HCT116 (cell line): Measurements from ENCODE around the gene UPF3B. TPM values are rescaled to one million over a fixed set of nuclear protein-coding genes. Genes with fewer than 3 reads are reported as not detected.

ENCODE experiments used
- ATAC-seq: fragments of 200-7000 bp; cut with Tn5 transposase; 2 replicates; pipeline ENCODE4 v1.9.1; 2020; ENCODE audit warnings: mild to moderate bottlenecking, moderate library complexity
- BruUV-seq: library from RNA; stranded (reverse); fragments of 400-500 nt; replicated peaks from 2 replicates; lab custom pipeline; 2021; lab: Mats Ljungman, UMichigan
- CTCF ChIA-PET: fragments of 300-600 bp; sonication (Branson Sonifier 250); formaldehyde crosslinking; loops from one replicate; lab custom pipeline; 2021; ENCODE audit warnings: antibody characterized with exemption; lab: Charles Lee
- POLR2A ChIA-PET: fragments of 300-600, 350-600 bp; sonication (Branson Sonifier 250); formaldehyde crosslinking; loops from one replicate; lab custom pipeline; 2021; ENCODE audit warnings: antibody characterized with exemption; lab: Charles Lee
- RAD21 ChIA-PET, 2 experiments: fragments of 300-600 bp; sonication (Branson Sonifier 250); formaldehyde crosslinking; loops; one replicate each; lab custom pipeline; 2023; ENCODE audit warnings: low total read pairs in 2 of 2; ENCODE audit not compliant: uncharacterized antibody in 2 of 2, unreplicated experiment in 2 of 2, low non-redundant PET in 1 of 2; lab: Charles Lee
- DNase-seq: peaks from one replicate; pipeline ENCODE4 v3.0.0-alpha.2; 2010; ENCODE audit warnings: low read depth, low spot score
- H2AFZ ChIP-seq: fragments of 200-600 bp; shearing (Covaris generic), sonication (generic); 2 replicates; pipeline ENCODE4 v1.6.1; 2017; ENCODE audit warnings: low read depth, mixed run types, mixed read lengths, antibody characterized with exemption, low read length; ENCODE audit not compliant: poor library complexity, severe bottlenecking
- H3K27ac ChIP-seq: 2 replicates; pipeline ENCODE4 v1.5.1; 2012; ENCODE audit warnings: low read depth, low read length
- H3K27me3 ChIP-seq: fragments of 200-600 bp; sonication (generic); 2 replicates; pipeline ENCODE4 v1.6.1; 2016; ENCODE audit warnings: mixed run types, low read length, mixed read lengths; ENCODE audit not compliant: insufficient read depth
- H3K36me3 ChIP-seq, 2 experiments: fragments of 200-500 bp in 1 of 2; fragments of 200-600 bp in 1 of 2; sonication (Bioruptor generic) in 1 of 2; sonication (generic) in 1 of 2; 2 replicates each; pipeline versions ENCODE4 v1.5.1 to v1.6.1; 2014 to 2016; ENCODE audit warnings: low read length in 2 of 2, inconsistent platforms in 1 of 2, mixed read lengths in 1 of 2, mixed run types in 1 of 2; ENCODE audit not compliant: insufficient read depth in 2 of 2, control insufficient read depth in 1 of 2
- H3K4me1 ChIP-seq, 2 experiments: fragments of 200-600 bp in 1 of 2; sonication (generic) in 1 of 2; 2 replicates each; pipeline versions ENCODE4 v1.5.1 to v1.6.1; 2012 to 2017; ENCODE audit warnings: low read length in 2 of 2, inconsistent platforms in 1 of 2, mild to moderate bottlenecking in 1 of 2, mixed read lengths in 1 of 2, mixed run types in 1 of 2, moderate library complexity in 1 of 2; ENCODE audit not compliant: insufficient read depth in 2 of 2, control insufficient read depth in 1 of 2
- H3K4me2 ChIP-seq: fragments of 200-600 bp; sonication (generic); 2 replicates; pipeline ENCODE4 v1.6.1; 2017; ENCODE audit warnings: mixed run types, low read length, mixed read lengths
- H3K4me3 ChIP-seq, 2 experiments: fragments of 200-600 bp in 1 of 2; sonication (generic) in 1 of 2; replicated peaks in 1 of 2; 2 replicates each; pipeline ENCODE4 v1.5.1; 2011 to 2016; ENCODE audit warnings: low read length in 2 of 2, control low read depth in 1 of 2, low read depth in 1 of 2, mild to moderate bottlenecking in 1 of 2, mixed read lengths in 1 of 2, mixed run types in 1 of 2
- H3K79me2 ChIP-seq: fragments of 200-600 bp; sonication (generic); 2 replicates; pipeline ENCODE4 v1.6.1; 2017; ENCODE audit warnings: mild to moderate bottlenecking, mixed run types, low read length, moderate library complexity, mixed read lengths; ENCODE audit not compliant: insufficient read depth
- H3K9ac ChIP-seq: fragments of 200-600 bp; sonication (generic); 2 replicates; pipeline ENCODE4 v1.6.1; 2016; ENCODE audit warnings: low read length, mixed read lengths
- H3K9me2 ChIP-seq: fragments of 200-600 bp; sonication (generic), shearing (Covaris generic); 2 replicates; pipeline ENCODE4 v1.6.1; 2017; ENCODE audit warnings: mixed run types, mild to moderate bottlenecking, moderate library complexity; ENCODE audit not compliant: insufficient read depth
- H3K9me3 ChIP-seq, 2 experiments: fragments of 200-500 bp in 1 of 2; fragments of 200-600 bp in 1 of 2; sonication (Bioruptor generic) in 1 of 2; sonication (generic) in 1 of 2; 2 replicates each; pipeline ENCODE4 v1.6.1; 2014 to 2017; ENCODE audit warnings: low read length in 2 of 2, mixed read lengths in 2 of 2, inconsistent platforms in 1 of 2, low read depth in 1 of 2, mild to moderate bottlenecking in 1 of 2, mixed run types in 1 of 2, moderate library complexity in 1 of 2; ENCODE audit not compliant: control insufficient read depth in 1 of 2, insufficient read depth in 1 of 2
- H4K20me1 ChIP-seq: fragments of 200-600 bp; sonication (generic), shearing (Covaris generic); 2 replicates; pipeline ENCODE4 v1.6.1; 2017; ENCODE audit warnings: mixed run types, mild to moderate bottlenecking, moderate library complexity; ENCODE audit not compliant: insufficient read depth
- ATF3 ChIP-seq: IDR thresholded peaks from 2 replicates; pipeline ENCODE4 v1.6.1; 2012
- CBX3 ChIP-seq: IDR thresholded peaks from 2 replicates; pipeline ENCODE4 v1.6.1; 2012; ENCODE audit warnings: low read depth
- CEBPB ChIP-seq: IDR thresholded peaks from 2 replicates; pipeline ENCODE4 v1.6.1; 2012; ENCODE audit warnings: low read depth
- CTCF ChIP-seq, 3 experiments: fragments of 200-600 bp in 1 of 3; sonication (generic) in 1 of 3; IDR thresholded peaks in 2 of 3; conservative IDR thresholded peaks in 1 of 3; 2 replicates each; pipeline ENCODE4 v1.5.1; 2012 to 2017; ENCODE audit warnings: low read depth in 2 of 3, low read length in 2 of 3, antibody characterized with exemption in 1 of 3, borderline replicate concordance in 1 of 3, control low read depth in 1 of 3, mild to moderate bottlenecking in 1 of 3, mixed read lengths in 1 of 3, mixed run types in 1 of 3, moderate library complexity in 1 of 3; ENCODE audit not compliant: insufficient read depth in 1 of 3
- EGR1 ChIP-seq: IDR thresholded peaks from 2 replicates; pipeline ENCODE4 v1.6.1; 2012; ENCODE audit warnings: low read depth
- EZH2 ChIP-seq: fragments of 200-600 bp; sonication (generic); IDR thresholded peaks from 2 replicates; pipeline ENCODE4 v1.6.1; 2017; ENCODE audit warnings: antibody characterized with exemption, mixed run types
- EZH2phosphoT487 ChIP-seq: fragments of 200-600 bp; IDR thresholded peaks from 2 replicates; pipeline ENCODE4 v1.6.1; 2018; ENCODE audit warnings: antibody characterized with exemption, borderline replicate concordance
- FOSL1 ChIP-seq: IDR thresholded peaks from 2 replicates; pipeline ENCODE4 v1.6.1; 2012; ENCODE audit warnings: low read depth
- POLR2AphosphoS5 ChIP-seq: IDR thresholded peaks from 2 replicates; pipeline ENCODE4 v1.6.1; 2011; ENCODE audit warnings: mild to moderate bottlenecking, low read depth, low read length, moderate library complexity
- SP1 ChIP-seq: IDR thresholded peaks from 2 replicates; pipeline ENCODE4 v1.6.1; 2012; ENCODE audit warnings: low read depth
- TCF7L2 ChIP-seq: IDR thresholded peaks from 2 replicates; pipeline ENCODE4 v1.7.0; 2011; ENCODE audit warnings: borderline replicate concordance, inconsistent platforms; ENCODE audit not compliant: insufficient read depth, insufficient read length; ENCODE audit errors: extremely low read depth
- ZFX ChIP-seq: fragments of 450-650 bp; IDR thresholded peaks from 2 replicates; pipeline ENCODE4 v1.6.1; 2017
- intact Hi-C: fragments of 100-400 bp; cut with micrococcal nuclease; formaldehyde crosslinking; loops from 2 replicates; pipeline ENCODE4 v1.10.0; 2022
- total RNA-seq: library from RNA; stranded (reverse); gene quantifications from one replicate; pipeline ENCODE4 v1.2.1, GENCODE V29; 2021; ENCODE audit not compliant: unreplicated experiment

Gene UPF3B
- total RNA-seq, 1 experiment from 2014 or later = 11.9 TPM

- H3K9ac ChIP-seq = no peak overlapping the region
- BruUV-seq = no TSS peak
- intact Hi-C loops = no loop called here
- no peaks in the 10 kb centered on the region for H3K27me3 ChIP-seq
- POLR2A ChIA-PET = interaction anchor here (2.0 kb wide), 1 partner anchor 10 kb away, joined by 6 read pairs; the partner anchor contains the start of gene RPL39
- no peak overlapping the region for H2AFZ ChIP-seq
- no peaks in the 10 kb centered on the region for H3K79me2 ChIP-seq
- no peak for ATAC-seq
- TF ChIP-seq SP1 (no peak), ZFX (no peak), FOSL1 (no peak), TCF7L2 (no peak), EZH2phosphoT487 (no peak), CTCF (IDR thresholded peaks at IDR 0.05 in 2 of 3, conservative IDR thresholded peaks at IDR 0.05 in 1 of 3; ENCODE audit: borderline replicate concordance in 1 of 3, insufficient read depth in 1 of 3, low read depth in 2 of 3, low read length in 2 of 3) (no peak), EZH2 (no peak), CEBPB (no peak), EGR1 (no peak), POLR2AphosphoS5 (no peak), CBX3 (no peak), ATF3 (no peak)
- CTCF ChIA-PET = no interaction called here
- no peaks in the 10 kb centered on the region for H3K4me1 ChIP-seq
- H4K20me1 ChIP-seq = no peaks in the 10 kb centered on the region
- no peaks in the 10 kb centered on the region for H3K36me3 ChIP-seq
- H3K4me3 ChIP-seq = no peak overlapping the region
- RAD21 ChIA-PET = no interaction called here
- no peaks in the 10 kb centered on the region for H3K9me2 ChIP-seq
- H3K4me2 ChIP-seq = no peak overlapping the region
- H3K9me3 ChIP-seq = no peaks in the 10 kb centered on the region
- no peak overlapping the region for H3K27ac ChIP-seq
- no peak for DNase-seq
Observed at GRCh38 chrX:119801253-119802221, 51.2 kb downstream of the UPF3B start.
